Natural killer cell treated with Interleukin-12 subunit alpha and Interleukin-12 subunit beta and Interleukin-15 and Interleukin-18, amount 100 ng/mL, for 72 hours (primary cell): Measurements from ENCODE around the gene PTPRG. TPM values are rescaled to one million over a fixed set of nuclear protein-coding genes. Genes with fewer than 3 reads are reported as not detected.

Experiments used
- ATAC-seq, 2 donors: fragments of 150-1000 bp; cut with Tn5 transposase in 1 of 2; sonication (Bioruptor Pico), chemical (Tn5 transposase) in 1 of 2; 2 replicates each; pipeline ENCODE4 v1.10.0; 2021
- DNase-seq: peaks from one replicate; pipeline ENCODE4 v3.0.0; 2022; ENCODE audit warnings: low spot score
- H3K27ac Mint-ChIP-seq, 2 donors: 1 replicate in 1 of 2; 2 replicates in 1 of 2; pipeline ENCODE4 v1.8.0; 2022; ENCODE audit warnings: mixed read lengths in 2 of 2, mild to moderate bottlenecking in 1 of 2, moderate library complexity in 1 of 2
- H3K27me3 Mint-ChIP-seq, 2 donors: 1 replicate in 1 of 2; 2 replicates in 1 of 2; pipeline ENCODE4 v1.8.0; 2022; ENCODE audit warnings: mixed read lengths in 2 of 2
- H3K36me3 Mint-ChIP-seq: one replicate; pipeline ENCODE4 v1.8.0; 2022; ENCODE audit warnings: mixed read lengths
- H3K4me1 Mint-ChIP-seq, 2 donors: 1 replicate in 1 of 2; 2 replicates in 1 of 2; pipeline ENCODE4 v1.8.0; 2022; ENCODE audit warnings: low read depth in 2 of 2, mixed read lengths in 2 of 2, mild to moderate bottlenecking in 1 of 2
- H3K4me3 Mint-ChIP-seq: one replicate; pipeline ENCODE4 v1.8.0; 2022; ENCODE audit warnings: mixed read lengths
- H3K9me3 Mint-ChIP-seq: 2 replicates; pipeline ENCODE4 v1.8.0; 2022; ENCODE audit warnings: mixed read lengths
- total RNA-seq, 2 donors: library from RNA; stranded (reverse); gene quantifications; one replicate each; pipeline ENCODE4 v1.2.3, GENCODE V29; 2022

PTPRG gene
- total RNA-seq, 2 donors from 2014 or later, result 0.33 to 0.93 TPM

DNA sequence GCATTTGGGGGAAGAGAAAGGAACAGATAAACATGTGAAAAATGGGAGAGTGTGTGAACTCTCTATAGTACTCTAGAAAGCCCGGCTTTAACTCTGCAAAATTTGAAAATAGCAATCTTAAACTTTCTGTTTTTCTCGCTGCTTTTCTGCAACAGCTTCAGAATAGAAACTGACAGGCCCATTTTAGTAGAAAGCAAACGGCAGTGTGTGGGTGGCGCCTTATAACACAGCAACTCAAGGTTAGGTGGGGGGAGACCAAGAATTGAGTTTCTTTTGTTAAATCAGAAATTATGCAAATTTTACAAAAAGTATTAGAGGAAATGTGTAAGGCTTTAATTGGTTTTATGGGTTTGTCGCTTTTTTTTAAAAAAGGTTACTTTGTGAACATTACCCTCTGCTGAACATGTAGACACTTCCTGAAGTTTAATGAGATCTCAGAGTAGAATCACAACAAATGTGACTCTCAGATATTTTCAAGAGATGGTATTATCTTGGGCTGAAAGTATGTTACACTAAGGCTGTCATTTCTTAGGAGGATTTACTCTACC, 107.0 kb downstream of the PTPRG start:
- Mint-ChIP-seq H3K36me3 (no peaks in the 10 kb centered on the region), H3K4me3 (no peak overlapping the region), H3K9me3 (no peaks in the 10 kb centered on the region), H3K27me3 (no peaks in the 10 kb centered on the region), H3K4me1 (no peaks in the 10 kb centered on the region), H3K27ac (no peak overlapping the region)
- DNase-seq (no peak), ATAC-seq (no peak)

DNA sequence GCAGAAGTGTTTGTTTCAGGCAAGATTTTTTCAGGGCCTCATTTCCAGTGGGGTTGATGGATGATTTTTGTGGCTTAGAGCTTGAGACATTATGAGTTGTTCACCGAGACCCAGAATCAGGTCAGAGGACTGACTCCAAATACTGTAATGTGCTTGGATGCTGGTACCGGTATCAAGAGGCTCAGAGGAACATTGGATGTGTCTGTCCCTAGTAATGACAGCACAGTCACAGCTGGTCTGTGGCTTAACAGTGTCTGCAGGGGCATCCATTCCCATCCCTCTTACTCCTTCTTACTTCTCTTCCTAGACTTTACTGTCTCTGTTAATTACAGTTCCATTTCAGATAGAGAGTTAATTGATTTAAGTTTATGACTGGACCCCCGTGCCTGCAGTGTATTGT, 107.8 kb downstream of the PTPRG start:
- Mint-ChIP-seq H3K36me3 (no peaks in the 10 kb centered on the region), H3K4me1 (no peaks in the 10 kb centered on the region), H3K9me3 (no peaks in the 10 kb centered on the region), H3K4me3 (no peak overlapping the region), H3K27me3 (no peaks in the 10 kb centered on the region), H3K27ac (no peak overlapping the region)
- DNase-seq (no peak), ATAC-seq (no peak)

DNA sequence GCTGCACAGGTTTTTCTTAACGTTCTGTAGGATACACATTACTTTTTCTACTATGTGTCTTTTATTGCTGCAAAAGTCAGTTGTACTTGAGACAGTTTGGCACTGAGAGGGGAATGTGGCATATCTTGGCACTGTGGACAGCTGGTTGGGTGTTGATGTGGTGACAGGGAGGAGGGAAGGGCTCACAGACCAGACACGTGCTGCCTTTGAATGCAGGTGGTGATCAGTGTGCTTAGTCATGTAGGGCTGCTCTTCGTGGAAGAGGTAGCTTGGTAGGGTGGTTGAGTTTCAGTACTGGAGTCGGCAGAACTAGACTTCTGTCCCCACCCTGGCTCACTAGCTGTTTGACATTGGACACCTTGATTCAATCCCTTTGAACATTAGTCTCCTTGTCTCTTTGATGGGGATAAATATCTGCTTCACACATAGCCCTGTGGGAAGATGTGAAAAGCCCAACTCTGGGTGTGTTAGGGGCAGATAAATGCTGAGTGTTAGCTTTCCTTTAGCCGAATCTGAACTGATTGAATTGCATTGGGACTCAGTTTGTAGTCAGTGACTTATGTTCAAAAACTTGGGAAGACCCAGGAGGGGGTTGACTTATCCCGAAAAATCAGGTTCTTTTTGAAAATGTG, 108.4 kb downstream of the PTPRG start:
- no peak overlapping the region for H3K27ac Mint-ChIP-seq
- no peaks in the 10 kb centered on the region for H3K27me3 Mint-ChIP-seq
- DNase-seq (no peak), ATAC-seq (no peak)
- no peaks in the 10 kb centered on the region for H3K4me1 Mint-ChIP-seq
- no peaks in the 10 kb centered on the region for H3K36me3 Mint-ChIP-seq
- H3K4me3 Mint-ChIP-seq, result no peak overlapping the region
- H3K9me3 Mint-ChIP-seq, result no peaks in the 10 kb centered on the region

DNA sequence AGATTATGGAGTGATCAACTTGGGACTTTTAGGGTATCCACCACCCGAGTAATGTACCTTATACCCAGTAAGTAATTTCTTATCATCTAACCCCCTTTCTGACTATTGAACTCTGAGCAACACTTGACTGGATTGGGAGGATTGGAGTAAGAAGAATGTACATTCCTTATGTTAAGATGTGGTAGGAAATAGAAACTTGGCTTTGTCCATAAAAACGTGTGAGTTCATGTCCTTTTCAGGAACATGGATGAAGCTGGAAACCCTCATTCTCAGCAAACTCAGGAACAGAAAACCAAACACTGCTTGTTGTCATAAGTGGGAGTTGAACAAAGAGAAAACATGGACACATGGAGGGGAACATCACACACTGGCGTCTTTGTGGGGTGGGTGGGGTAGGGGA, 112.3 kb downstream of the PTPRG start:
- Mint-ChIP-seq H3K4me3 (no peak overlapping the region), H3K27me3 (no peaks in the 10 kb centered on the region), H3K9me3 (peaks cover 3% of the 10 kb centered on the region), H3K36me3 (no peaks in the 10 kb centered on the region), H3K4me1 (no peaks in the 10 kb centered on the region), H3K27ac (no peak overlapping the region)
- no peak for ATAC-seq
- DNase-seq, result no peak

DNA sequence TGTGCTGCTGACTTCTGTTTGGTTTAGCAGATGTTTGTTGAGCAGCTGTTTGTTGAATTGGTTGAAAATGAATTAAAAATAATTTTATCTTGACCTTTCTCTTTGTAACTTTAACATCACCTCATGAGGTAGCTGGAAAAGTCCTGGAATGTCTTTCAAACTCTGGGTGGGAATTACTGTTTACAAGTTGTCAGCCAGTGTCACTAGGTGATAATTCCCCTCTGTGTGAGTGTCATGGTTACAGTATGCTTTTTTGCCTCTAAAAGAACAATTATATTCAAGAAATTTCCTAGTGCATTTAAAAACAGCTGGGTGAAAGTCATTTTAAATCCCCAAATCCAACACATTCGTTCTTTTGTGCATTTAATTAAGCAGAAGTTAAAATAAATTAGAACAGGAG, 113.2 kb downstream of the PTPRG start:
- Mint-ChIP-seq H3K4me1 (no peaks in the 10 kb centered on the region), H3K27me3 (no peaks in the 10 kb centered on the region), H3K4me3 (no peak overlapping the region), H3K27ac (no peak overlapping the region), H3K36me3 (no peaks in the 10 kb centered on the region), H3K9me3 (peaks cover 3% of the 10 kb centered on the region)
- ATAC-seq (no peak), DNase-seq (no peak)

DNA sequence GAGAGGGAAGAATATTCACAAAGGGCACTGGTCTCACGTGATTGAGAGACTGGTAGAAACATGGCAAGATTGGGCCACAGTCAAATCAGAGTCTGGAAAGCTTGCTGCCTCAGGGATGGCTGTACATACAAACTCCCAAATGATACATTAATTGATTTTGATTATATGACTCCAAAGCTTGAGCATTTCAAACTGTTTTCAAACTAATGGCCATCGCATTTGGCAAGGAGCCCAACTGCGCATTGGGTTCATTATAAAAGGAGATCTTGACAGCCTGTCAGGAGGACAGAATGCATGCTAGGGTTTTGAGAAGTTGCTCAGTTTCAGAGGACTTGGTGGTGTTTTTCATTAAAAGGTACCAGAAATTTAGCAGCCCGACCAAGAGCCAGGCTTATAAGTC, 117.7 kb downstream of the PTPRG start:
- no peak for DNase-seq
- no peak for ATAC-seq
- peaks cover 3% of the 10 kb centered on the region for H3K9me3 Mint-ChIP-seq
- no peaks in the 10 kb centered on the region for H3K36me3 Mint-ChIP-seq
- H3K4me1 Mint-ChIP-seq, result no peaks in the 10 kb centered on the region
- no peak overlapping the region for H3K4me3 Mint-ChIP-seq
- no peak overlapping the region for H3K27ac Mint-ChIP-seq
- no peaks in the 10 kb centered on the region for H3K27me3 Mint-ChIP-seq

DNA sequence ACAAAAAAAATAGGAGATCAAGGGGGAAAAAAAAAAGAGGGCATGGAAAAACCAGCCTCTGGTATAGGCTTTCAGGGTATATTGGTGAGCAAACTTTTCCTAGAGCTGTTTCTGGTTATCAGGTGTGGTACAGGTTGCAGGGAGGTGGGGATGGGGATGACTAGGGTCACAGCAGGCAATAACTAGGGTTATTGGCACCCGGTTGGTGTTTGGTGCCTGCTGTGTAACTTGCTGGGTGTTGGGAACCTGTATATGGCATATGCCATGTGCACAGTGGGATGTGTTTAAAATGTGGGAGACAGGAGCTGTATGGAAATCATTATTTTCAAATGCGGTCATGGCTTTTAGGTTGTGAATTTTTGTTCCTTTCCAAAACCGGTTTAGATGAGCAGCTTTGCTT, 119.2 kb downstream of the PTPRG start:
- H3K36me3 Mint-ChIP-seq, result no peaks in the 10 kb centered on the region
- no peak overlapping the region for H3K27ac Mint-ChIP-seq
- DNase-seq, result no peak
- H3K27me3 Mint-ChIP-seq, result peaks cover 0 to 3% of the 10 kb centered on the region in 2 donors
- H3K4me3 Mint-ChIP-seq, result no peak overlapping the region
- ATAC-seq, result no peak
- H3K9me3 Mint-ChIP-seq, result peaks cover 3% of the 10 kb centered on the region
- H3K4me1 Mint-ChIP-seq, result no peaks in the 10 kb centered on the region

DNA sequence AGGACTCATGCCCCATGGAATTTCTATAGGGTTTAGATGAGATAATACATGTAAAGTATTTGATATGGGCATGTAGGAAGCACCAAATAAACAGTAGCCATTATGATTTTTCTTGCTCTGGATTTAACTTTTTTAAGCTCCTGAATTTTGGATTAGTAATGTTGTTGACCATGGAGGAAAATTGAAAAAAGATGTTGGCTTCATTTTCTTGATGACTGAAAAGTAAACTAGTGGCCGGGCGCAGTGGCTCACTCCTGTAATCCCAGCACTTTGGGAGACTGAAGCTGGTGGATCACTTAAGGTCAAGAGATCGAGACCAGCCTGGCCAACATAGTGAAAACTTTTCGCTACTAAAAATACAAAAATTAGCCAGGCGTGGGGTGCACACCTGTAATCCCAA, 120.3 kb downstream of the PTPRG start:
- H3K36me3 Mint-ChIP-seq, result no peaks in the 10 kb centered on the region
- DNase-seq (no peak), ATAC-seq (no peak)
- H3K9me3 Mint-ChIP-seq, result peaks cover 3% of the 10 kb centered on the region
- H3K27ac Mint-ChIP-seq, result no peak overlapping the region
- H3K4me3 Mint-ChIP-seq, result no peak overlapping the region
- H3K4me1 Mint-ChIP-seq, result no peaks in the 10 kb centered on the region
- H3K27me3 Mint-ChIP-seq, result peaks cover 0 to 3% of the 10 kb centered on the region in 2 donors

DNA sequence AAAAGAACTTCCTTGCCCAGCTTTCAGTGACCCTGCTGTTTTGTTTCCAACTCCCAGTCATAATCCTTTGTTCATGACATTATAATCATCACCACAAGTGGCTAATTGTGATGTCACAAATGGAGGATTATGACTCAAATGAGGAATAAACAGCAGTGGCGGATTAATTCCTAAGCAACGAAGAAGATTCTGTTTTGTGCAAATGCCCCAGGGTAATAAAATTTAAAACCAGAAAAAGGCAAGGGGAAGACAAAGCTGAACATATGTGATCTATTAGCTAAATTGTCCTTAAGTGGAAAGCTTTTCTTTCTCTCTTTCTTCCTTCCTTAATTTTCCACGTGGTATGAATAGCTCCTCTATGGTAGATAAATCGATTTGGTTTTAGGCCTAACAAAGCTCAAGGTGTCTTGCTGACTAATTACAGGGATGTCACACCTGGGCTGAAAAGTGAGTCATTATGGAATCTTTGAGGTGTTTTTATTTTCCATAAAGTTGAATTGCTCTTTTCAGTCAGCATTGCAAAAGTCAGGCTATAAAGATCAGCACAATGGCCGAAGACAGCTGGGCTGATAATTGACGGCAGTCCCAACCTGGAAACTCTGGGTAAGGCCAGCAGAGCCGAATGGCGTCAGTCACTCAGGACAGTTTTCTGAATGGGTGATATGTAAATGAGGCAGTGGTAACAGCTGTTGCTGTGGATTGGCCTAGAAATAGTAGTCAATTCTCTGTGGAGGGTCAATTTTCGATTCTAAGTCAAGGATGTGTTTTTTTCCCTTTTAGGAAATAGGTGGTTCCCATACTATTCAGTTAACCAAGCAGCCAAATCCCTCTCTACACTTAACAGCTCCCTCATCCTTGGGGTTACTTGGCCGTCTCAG, 121.5 kb downstream of the PTPRG start:
- H3K4me1 Mint-ChIP-seq, result no peaks in the 10 kb centered on the region
- H3K27me3 Mint-ChIP-seq, result peaks cover 0 to 3% of the 10 kb centered on the region in 2 donors
- H3K9me3 Mint-ChIP-seq, result peaks cover 1% of the 10 kb centered on the region
- no peak overlapping the region for H3K4me3 Mint-ChIP-seq
- ATAC-seq, result no peak
- no peaks in the 10 kb centered on the region for H3K36me3 Mint-ChIP-seq
- no peak for DNase-seq
- H3K27ac Mint-ChIP-seq, result no peak overlapping the region

DNA sequence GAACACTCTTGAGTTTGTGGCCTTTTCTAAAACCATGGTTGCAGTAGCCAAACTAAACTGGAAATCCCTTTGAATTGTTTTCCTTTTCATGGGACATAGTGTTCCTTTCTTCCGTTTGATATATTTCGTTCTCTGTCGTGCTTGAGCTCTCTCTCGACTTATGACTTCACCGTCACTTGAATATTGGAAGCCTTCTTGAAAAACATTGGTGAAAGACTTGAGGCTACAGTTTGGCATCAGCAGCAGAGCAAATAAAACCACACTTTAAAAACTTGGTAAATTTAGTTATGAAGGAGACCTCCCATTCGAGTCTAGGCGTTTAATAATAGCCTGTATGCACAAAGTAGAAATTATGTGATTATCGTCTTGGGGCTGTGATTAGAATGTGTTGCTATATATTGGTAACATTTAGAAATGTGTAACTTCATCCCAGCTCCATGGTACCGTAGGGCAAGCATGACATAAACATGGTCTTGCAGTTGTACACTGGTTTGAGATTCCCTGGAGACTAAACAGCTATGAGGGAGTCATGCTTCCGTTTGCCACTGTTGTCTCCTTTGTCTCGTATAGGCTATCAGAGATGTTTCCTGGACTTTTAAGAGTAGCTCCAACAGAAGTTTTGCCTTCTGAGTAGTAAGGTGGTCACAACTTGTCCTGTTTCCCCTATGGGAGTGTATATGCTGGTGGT, 122.3 kb downstream of the PTPRG start:
- Mint-ChIP-seq H3K4me3 (no peak overlapping the region), H3K27me3 (peaks cover 0 to 3% of the 10 kb centered on the region in 2 donors), H3K27ac (no peak overlapping the region), H3K36me3 (no peaks in the 10 kb centered on the region), H3K9me3 (no peaks in the 10 kb centered on the region), H3K4me1 (no peaks in the 10 kb centered on the region)
- DNase-seq (no peak), ATAC-seq (peak in 1 of 2 donors; percentile 6)

DNA sequence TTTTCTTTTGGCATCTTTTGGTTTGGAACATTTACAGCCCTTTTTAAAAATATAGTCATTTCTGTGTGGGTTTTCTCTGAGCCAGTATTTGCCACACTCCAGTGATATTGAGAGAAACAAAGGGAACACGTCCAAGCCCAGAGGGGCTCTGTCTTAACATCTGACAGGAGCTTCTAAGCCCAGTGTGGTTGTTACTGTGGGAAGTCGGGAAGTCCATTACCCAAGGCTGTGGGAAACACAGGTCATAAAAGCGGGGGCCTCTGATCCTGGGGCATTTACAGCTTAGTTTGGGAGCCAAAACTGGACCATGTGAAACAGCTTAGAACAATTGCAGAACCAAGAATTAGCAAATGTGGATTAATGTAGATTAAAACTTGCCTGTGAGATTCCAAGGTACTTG, 123.0 kb downstream of the PTPRG start:
- Mint-ChIP-seq H3K9me3 (no peaks in the 10 kb centered on the region), H3K4me1 (no peaks in the 10 kb centered on the region), H3K36me3 (no peaks in the 10 kb centered on the region), H3K4me3 (no peak overlapping the region), H3K27ac (no peak overlapping the region), H3K27me3 (peaks cover 0 to 3% of the 10 kb centered on the region in 2 donors)
- no peak for ATAC-seq
- DNase-seq, result no peak

DNA sequence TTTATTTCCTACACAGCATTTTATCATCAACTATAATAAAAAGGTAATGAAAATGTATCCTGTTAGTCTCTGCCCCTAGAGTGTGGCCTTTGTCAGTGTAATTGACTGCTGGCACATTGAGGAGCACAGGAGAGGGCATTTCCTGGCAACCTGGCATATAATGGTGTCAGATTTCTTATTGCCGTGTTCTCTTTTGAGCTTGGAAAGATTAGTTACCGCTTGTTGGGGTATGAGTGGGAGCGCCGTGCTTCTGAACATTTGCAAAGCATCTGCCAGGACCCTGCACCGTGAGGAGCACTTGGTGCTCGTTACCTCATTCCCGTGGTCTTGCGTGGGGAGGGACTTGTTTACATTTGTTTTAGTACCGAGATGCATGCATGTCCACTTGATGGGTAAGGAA, 124.4 kb downstream of the PTPRG start:
- Mint-ChIP-seq H3K4me3 (no peak overlapping the region), H3K36me3 (no peaks in the 10 kb centered on the region), H3K27ac (no peak overlapping the region), H3K9me3 (no peaks in the 10 kb centered on the region), H3K4me1 (no peaks in the 10 kb centered on the region), H3K27me3 (peaks cover 0 to 3% of the 10 kb centered on the region in 2 donors)
- DNase-seq (no peak), ATAC-seq (no peak)

DNA sequence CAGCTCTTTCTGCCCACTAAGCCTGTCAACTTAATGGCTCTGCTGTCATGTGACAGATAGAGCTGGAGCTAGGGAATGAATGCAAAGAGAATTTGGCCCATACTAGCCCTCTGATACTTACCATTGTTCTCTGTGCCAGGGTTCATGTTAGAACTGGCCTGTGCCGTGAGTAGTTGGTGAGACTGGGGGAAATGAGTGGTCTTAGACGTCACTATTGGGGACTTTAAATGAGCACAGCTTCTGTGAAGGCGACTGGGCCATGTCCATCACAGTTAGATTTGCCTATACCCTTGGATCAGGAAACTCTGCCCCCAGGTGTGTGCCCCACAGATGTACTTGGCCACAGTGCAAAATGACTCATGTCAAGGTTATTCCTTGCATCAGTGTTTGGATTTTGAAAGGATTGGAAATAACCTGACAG, 124.9 kb downstream of the PTPRG start:
- H3K4me3 Mint-ChIP-seq, result no peak overlapping the region
- H3K36me3 Mint-ChIP-seq, result no peaks in the 10 kb centered on the region
- no peak overlapping the region for H3K27ac Mint-ChIP-seq
- no peaks in the 10 kb centered on the region for H3K4me1 Mint-ChIP-seq
- H3K9me3 Mint-ChIP-seq, result no peaks in the 10 kb centered on the region
- H3K27me3 Mint-ChIP-seq, result peaks cover 0 to 3% of the 10 kb centered on the region in 2 donors
- ATAC-seq (no peak), DNase-seq (no peak)

DNA sequence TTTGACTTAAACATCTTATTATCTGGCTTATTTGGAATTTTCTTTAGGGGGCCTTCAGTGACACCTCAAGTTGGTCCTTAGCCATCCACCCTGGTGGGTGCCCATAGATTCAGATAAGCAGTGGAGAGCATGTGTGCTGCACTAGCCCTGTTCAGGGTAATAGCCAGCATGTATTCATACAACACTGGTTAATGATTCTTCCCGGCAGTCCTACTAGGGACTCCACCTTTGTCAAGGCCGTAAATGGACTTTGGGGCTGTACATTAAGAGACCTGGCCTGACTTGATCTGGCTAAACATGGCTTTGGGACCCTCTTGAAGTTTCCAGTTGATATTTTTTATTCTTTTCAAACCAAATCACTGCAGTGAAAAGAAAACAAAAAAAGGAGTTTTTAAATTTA, 125.8 kb downstream of the PTPRG start:
- Mint-ChIP-seq H3K27ac (no peak overlapping the region), H3K27me3 (peaks cover 0 to 3% of the 10 kb centered on the region in 2 donors), H3K9me3 (no peaks in the 10 kb centered on the region), H3K4me3 (no peak overlapping the region), H3K36me3 (no peaks in the 10 kb centered on the region), H3K4me1 (no peaks in the 10 kb centered on the region)
- DNase-seq (no peak), ATAC-seq (no peak)
